ENCODE data around the gene HSPA4. TPM values are rescaled to one million over a fixed set of nuclear protein-coding genes. Genes with fewer than 3 reads are reported as not detected.
"Not testable (repeated sequence)": the region's sequence is repeated elsewhere in the genome, so short reads cannot be mapped to it uniquely, and the experiment has no call there.

Gene HSPA4
- total RNA-seq, 1 donor from 2014 or later: 115 TPM

DNA sequence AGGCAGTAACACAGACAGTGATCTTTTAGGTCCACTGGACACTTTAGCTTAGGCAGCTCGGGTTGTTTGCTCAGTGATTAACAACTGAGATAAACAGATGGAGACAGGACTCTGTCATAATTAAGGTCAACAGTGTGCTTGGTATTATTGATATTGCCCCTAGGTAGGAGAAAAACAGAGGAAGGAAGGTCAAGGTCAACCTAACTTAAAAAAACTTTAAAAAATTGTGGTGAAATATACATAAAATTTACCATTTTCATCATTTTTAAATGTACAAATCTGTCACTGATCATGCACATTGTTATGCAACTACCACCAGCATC, 2.1 kb upstream of the HSPA4 start:
- intact Hi-C loops (cut with micrococcal nuclease): loop anchor here (5.0 kb wide), 1 partner anchor 1178 kb away; the partner anchor contains the start of gene PPP2CA

GRCh38 chr5:133050521-133050920, 1.3 kb upstream of the HSPA4 start:
- intact Hi-C loops (cut with micrococcal nuclease): loop anchor here (5.0 kb wide), 1 partner anchor 1177 kb away; the partner anchor contains the start of gene PPP2CA

DNA sequence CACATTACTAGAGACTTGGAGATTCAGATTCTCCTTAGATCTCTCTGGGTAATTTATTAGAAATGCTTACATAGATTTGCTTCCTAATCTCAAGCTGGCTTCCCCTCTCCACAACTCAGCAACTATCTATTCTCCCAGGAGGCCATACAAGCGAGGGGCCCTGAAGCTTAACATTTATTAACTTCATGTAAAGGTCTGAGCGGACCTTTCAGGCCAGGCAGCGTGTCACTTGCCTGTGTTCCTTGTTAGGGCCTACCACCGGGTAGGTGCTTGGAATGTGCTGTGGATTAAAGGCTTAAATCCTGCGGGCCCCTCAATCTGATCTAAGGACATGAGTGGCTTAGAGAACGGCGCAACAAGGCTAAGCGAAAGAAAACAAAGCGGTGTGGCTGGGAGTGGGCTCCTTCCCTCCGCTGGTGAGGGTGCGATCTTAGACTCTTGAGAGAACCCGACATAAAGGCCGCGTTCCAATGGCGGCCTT, 712 bp upstream of the HSPA4 start:
- intact Hi-C loops (cut with micrococcal nuclease): loop anchor here (1.0 to 5.0 kb wide), 4 partner anchors 25 to 1176 kb away; partner anchors contain the start of genes AFF4, GDF9, PPP2CA and UQCRQ

GRCh38 chr5:133052317-133053175, 733 bp downstream of the HSPA4 start:
- intact Hi-C loops (cut with micrococcal nuclease): loop anchor here (5.0 kb wide), 1 partner anchor 1175 kb away; the partner anchor contains the start of gene PPP2CA

- intact Hi-C loops (cut with micrococcal nuclease): loop anchor here (5.0 kb wide), 1 partner anchor 1174 kb away; the partner anchor contains the start of gene PPP2CA
Observed at GRCh38 chr5:133053448-133053847, 1.6 kb downstream of the HSPA4 start.

DNA sequence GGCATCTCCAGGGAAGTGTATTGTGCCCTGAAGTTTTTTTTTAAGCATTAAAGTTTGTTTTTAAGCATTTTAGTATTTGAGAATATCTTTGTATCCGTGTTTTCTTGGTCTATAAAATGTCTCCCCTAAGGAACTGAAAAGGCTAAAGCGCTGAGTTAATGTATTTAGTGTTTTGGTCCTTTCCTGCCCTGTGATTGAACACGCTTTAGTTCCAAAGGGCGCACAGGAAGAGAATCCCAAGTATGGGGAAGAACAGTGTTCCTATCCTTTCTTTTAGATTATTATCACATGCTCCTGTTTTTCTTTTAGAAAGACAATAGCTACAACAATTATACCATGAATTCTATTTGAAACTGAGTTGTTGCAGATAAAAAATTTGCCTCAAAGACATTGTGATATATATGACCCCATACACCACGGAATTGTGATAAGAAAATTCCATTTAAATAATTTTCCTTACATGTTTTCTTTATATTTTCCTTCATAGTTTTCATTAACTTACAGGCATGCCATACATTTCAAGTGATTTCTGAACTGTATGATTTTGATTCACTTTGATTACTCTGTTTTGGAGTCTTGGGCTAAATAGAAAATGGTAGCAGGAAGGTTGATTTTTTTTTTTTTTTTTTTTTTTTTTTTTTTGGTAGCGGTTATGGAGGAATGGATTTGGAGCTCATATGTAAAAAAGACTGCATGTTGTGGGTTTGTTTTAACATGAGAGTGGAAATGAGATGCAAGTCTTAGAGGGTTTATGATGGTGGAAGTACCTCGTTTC, 3.1 kb downstream of the HSPA4 start:
- intact Hi-C loops (cut with micrococcal nuclease): loop anchor here (5.0 kb wide), 1 partner anchor 1172 kb away; the partner anchor contains the start of gene PPP2CA

DNA sequence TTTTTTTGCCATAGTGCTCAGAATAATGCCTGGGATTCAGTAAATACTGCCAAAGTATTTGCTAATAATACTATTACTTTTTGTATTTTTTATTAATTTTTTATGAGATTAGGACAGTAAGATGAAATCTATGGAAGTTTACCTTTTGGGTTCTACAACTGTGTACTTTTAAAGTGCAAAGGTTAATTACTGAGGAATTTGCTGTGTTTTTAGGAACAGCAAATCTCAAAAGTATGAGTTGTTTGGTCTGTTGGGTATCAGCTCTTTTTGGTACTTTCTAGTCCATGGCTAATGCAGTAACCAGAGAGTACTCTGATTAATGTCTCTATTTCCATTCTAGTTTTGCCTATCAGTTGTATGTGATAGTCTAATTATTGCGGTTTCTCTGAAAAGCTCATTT, 5.1 kb downstream of the HSPA4 start:
- intact Hi-C loops (cut with micrococcal nuclease): no loop called here

DNA sequence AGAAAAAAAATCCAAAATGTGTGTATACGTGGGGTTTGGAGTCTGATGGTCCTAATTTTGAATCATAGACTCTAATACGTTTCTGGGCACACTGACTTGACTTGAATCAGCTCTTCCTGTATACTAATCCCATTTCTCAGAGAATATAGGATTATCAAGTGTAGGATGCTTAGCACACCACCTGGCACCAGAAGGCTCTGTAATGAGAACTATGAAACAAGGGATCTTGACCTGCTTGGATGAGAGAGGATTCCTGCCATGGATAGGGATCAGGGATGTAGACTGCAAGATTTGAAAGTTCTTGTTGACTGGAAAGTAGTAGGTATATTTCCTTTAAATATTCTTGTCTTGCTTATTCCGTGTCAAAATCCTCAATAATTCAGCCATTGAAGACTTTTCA, 7.8 kb downstream of the HSPA4 start:
- intact Hi-C loops (cut with micrococcal nuclease): no loop called here

DNA sequence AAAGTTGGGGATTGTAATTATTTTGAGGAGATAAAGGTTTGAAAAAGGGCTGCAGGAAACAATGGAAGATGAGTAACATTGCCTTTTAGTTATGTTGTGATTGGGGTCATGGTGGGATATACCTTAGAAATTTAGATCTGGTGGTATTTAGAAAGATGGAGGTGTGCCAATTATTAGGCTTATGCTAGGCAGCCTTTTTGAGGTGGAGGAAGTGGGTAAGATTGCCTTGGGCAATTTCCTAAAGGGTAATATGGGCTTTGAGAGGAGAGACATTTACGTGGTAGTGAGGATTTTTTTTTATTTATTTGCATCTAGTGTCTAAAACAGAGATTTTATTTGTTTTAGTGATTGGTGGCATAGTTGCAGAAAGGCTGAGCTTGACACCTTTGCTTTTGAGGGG, 10.5 kb downstream of the HSPA4 start:
- intact Hi-C loops (cut with micrococcal nuclease): no loop called here

DNA sequence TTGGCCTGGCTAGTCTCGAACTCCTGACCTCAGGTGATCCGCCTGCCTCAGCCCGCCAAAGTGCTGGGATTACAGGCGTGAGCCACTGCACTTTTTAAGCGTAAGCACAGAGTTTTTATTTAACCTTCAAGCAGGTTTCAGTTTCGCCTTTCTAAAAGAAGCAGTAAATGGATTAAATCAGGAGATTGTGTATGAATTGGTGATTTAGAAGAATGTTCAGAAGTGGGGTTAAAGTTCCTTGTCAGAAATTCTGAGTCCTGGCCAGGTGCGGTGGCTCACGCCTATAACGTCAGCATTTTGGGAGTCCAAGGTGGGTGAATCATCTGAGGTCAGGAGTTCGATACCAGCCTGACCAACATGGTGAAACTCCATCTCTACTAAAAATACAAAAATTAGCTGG, 12.2 kb downstream of the HSPA4 start:
- intact Hi-C loops (cut with micrococcal nuclease): no loop called here

GRCh38 chr5:133065471-133065870, 13.7 kb downstream of the HSPA4 start:
- intact Hi-C loops (cut with micrococcal nuclease): no loop called here

- intact Hi-C loops (cut with micrococcal nuclease): no loop called here
Observed at GRCh38 chr5:133066045-133066444, 14.2 kb downstream of the HSPA4 start.

DNA sequence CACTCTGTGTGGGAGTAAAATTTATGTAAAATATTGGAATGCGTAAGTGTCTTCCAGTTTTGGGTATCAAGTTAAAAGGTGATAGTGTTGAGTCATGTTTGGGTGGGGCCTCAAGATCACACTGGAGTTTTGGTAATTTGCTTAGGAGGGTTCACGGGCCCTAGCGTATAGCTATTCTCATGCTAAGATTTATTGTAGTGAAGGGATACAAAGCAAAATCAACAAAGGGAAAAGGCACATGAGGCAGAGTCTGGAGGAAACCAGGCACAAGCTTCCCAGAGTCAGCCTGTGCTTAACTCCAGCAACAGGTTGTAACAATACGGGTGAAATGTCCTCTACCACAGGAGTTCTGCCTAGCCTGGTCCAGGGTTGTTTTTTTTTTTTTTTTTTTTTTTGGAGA, 20.2 kb downstream of the HSPA4 start:
- intact Hi-C loops (cut with micrococcal nuclease): no loop called here

- intact Hi-C loops (cut with micrococcal nuclease): no loop called here
Observed at GRCh38 chr5:133075572-133076536, 24.0 kb downstream of the HSPA4 start.

- intact Hi-C loops (cut with micrococcal nuclease): no loop called here
Observed at GRCh38 chr5:133079048-133079447, 27.2 kb downstream of the HSPA4 start.

DNA sequence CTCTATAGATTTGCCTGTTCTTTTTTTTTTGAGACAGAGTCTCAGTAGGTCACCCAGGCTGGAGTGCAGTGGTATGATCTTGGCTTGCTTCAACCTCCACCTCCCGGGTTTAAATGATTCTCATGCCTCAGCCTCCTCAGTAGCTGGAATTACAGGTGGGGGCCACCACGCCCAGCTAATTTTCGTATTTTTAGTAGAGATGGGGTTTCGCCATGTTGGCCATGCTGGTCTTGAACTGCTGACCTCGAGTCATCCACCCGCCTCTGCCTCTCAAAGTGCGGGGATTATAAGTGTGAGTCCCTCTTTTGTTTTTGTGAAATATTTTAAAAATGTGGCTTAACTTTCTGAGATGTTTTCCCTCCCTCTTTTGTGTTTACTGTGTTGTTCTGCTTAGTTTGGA, 29.2 kb downstream of the HSPA4 start:
- intact Hi-C loops (cut with micrococcal nuclease): no loop called here

DNA sequence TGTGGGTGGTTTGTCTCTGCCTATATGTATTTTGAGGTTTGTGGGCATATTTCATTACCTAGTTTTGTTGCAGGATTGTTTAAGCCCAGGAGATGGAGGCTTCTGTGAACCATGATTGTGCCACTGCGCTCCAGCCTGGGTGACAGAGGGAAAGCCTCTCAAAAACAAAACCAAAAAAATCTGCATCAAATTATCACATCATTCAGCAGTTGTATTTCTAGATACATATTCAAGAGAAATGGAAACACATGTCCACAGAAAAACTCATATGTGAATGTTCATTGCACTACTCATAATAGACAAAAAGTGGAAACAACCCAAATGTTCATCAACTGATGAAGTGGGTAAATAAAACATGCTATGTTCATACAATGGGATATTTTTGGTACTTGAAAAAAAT, 29.9 kb downstream of the HSPA4 start:
- intact Hi-C loops (cut with micrococcal nuclease): no loop called here

DNA sequence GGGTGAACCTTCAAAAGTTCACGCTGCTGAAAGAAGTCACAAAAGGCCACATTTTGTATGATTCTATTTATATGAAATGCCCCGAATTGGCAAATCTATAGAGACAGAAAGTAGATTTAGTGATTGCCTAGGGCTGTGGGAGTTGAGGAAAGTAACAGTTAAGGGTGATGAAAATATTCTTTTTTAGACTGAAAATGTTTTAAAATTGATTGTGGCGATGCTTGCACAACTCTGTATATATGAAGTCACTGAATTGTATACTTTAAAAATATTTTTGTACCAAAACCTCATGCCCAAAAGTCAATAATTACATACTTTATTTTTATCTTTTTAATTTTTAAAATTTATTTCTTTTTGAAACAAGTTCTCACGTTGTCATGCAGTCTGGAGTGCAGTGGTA, 30.3 kb downstream of the HSPA4 start:
- intact Hi-C loops (cut with micrococcal nuclease): no loop called here

DNA sequence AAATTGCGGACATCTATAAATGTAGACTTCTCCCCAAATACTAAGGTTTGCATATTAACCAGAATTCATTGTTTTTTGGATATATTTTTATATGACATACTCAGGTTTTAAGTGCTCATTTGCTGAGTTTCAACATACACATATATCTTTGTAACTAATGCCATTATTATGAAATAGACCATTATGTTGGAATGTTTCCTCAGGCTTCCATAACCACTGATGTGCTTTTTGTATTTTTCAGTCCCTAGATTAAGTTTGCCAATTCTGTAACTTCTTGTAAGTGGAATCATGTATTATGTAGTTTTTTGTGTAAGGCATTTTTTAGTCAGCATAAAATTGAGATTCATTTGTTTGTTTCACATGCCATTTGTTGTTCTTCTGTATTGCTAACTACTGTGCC, 32.1 kb downstream of the HSPA4 start:
- intact Hi-C loops (cut with micrococcal nuclease): no loop called here

DNA sequence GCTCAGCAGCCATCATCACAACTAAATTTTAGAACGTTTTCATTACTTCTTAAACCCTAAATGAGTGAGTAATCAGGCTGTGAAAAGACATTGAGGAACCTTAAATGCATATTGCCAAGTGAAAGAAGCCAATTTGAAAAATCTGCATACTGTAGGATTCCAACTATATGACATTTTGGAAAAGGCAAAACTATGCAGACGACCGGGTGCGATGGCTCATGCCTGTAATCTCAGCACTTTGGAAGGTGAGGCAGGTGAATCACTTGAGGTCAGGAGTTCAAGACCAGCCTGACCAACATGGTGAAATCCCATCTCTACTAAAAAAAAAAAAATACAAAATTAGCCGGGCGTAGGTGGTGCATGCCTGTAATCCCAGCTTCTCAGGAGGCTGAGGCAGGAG, 33.4 kb downstream of the HSPA4 start:
- intact Hi-C loops (cut with micrococcal nuclease): not testable (repeated sequence)

GRCh38 chr5:133086366-133086875, 34.6 kb downstream of the HSPA4 start:
- intact Hi-C loops (cut with micrococcal nuclease): no loop called here
